ENCODE measurements around the gene RETREG1. TPM values are rescaled to one million over a fixed set of nuclear protein-coding genes. Genes with fewer than 3 reads are reported as not detected.

RETREG1 gene
- 10 to 100 TPM; 14.9 to 26.0 TPM for total RNA-seq
- polyA plus RNA-seq (ENCODE audit: insufficient read length in 6 of 6): 1 to 10 TPM; 1.9 to 2.7 (median 2.4) TPM
- long read RNA-seq, donor 1, partial matches to known transcripts: 0 of 1 reads
- long read RNA-seq, donor 1, other reads (novel, unspliced or antisense): 0 of 1 reads
- long read RNA-seq, donor 2: 0 reads
- long read RNA-seq, donor 3, partial matches to known transcripts: 0 of 2 reads
- long read RNA-seq, donor 3, other reads (novel, unspliced or antisense): 0 of 2 reads
- long read RNA-seq, donor 4, transcript RETREG1-202 (7 exons, 3,145 nt): major isoform, 17 of 19 reads
- long read RNA-seq, donor 4, partial matches to known transcripts: 1 of 19 reads
- long read RNA-seq, donor 4, other reads (novel, unspliced or antisense): 1 of 19 reads
- long read RNA-seq, donor 5, partial matches to known transcripts: 0 of 1 reads
- long read RNA-seq, donor 5, other reads (novel, unspliced or antisense): 0 of 1 reads
- long read RNA-seq, donor 6: 0 reads
- long read RNA-seq, donor 7: 0 reads
- long read RNA-seq, donor 8, partial matches to known transcripts: 0 of 2 reads
- long read RNA-seq, donor 8, other reads (novel, unspliced or antisense): 0 of 2 reads
- long read RNA-seq, donor 9: 0 reads
- long read RNA-seq, donor 10, transcript RETREG1-202 (7 exons, 3,145 nt): minor isoform, 6 of 23 reads
- long read RNA-seq, donor 10, transcript RETREG1-201 (9 exons, 3,268 nt): major isoform, 15 of 23 reads
- long read RNA-seq, donor 10, partial matches to known transcripts: 1 of 23 reads
- long read RNA-seq, donor 10, other reads (novel, unspliced or antisense): 0 of 23 reads
- long read RNA-seq, donor 11, transcript RETREG1-201 (9 exons, 3,268 nt): major isoform, 21 of 23 reads
- long read RNA-seq, donor 11, partial matches to known transcripts: 0 of 23 reads
- long read RNA-seq, donor 11, other reads (novel, unspliced or antisense): 0 of 23 reads
- long read RNA-seq, donor 12: 0 reads

- H3K4me1 ChIP-seq: peaks cover 5 to 21% of the 10 kb centered on the region in 2 donors
- peak; percentile 29 to 93 (median 55) for DNase-seq
- peak within 1 kb of the TSS; percentile 13 to 45 for H3K27ac ChIP-seq
- H3K4me3 ChIP-seq: peak within 1 kb of the TSS; percentile 61 to 62
- peak; percentile 93 for ATAC-seq
- no peaks in the 10 kb centered on the region for H3K36me3 ChIP-seq
- no peaks in the 10 kb centered on the region for H3K9me3 ChIP-seq
- peaks cover 0 to 23% of the 10 kb centered on the region in 2 donors for H3K27me3 ChIP-seq
- intact Hi-C loops (cut with DNase I): no loop called here
- no peak for TF ChIP-seq CTCF (IDR thresholded peaks at IDR 0.05)
Measured at GRCh38 chr5:16616536-16617273, at the start of gene RETREG1. Gene RETREG1 (minus strand): TSS chr5:16616997. CDS start chr5:16616971, 26 bp downstream.

GRCh38 chr5:16666130-16666882 is 49.5 kb upstream of the RETREG1 start:
- TF ChIP-seq CTCF (IDR thresholded peaks at IDR 0.05): no peak
- H3K36me3 ChIP-seq: peaks cover 0 to 58% of the 10 kb centered on the region in 2 donors
- H3K27ac ChIP-seq: no peak overlapping the region
- intact Hi-C loops (cut with DNase I): no loop called here
- H3K9me3 ChIP-seq: no peaks in the 10 kb centered on the region
- peaks cover 0 to 3% of the 10 kb centered on the region in 2 donors for H3K4me1 ChIP-seq
- DNase-seq (no peak), ATAC-seq (no peak)
- H3K27me3 ChIP-seq: no peaks in the 10 kb centered on the region
- H3K4me3 ChIP-seq: no peak overlapping the region

DNA sequence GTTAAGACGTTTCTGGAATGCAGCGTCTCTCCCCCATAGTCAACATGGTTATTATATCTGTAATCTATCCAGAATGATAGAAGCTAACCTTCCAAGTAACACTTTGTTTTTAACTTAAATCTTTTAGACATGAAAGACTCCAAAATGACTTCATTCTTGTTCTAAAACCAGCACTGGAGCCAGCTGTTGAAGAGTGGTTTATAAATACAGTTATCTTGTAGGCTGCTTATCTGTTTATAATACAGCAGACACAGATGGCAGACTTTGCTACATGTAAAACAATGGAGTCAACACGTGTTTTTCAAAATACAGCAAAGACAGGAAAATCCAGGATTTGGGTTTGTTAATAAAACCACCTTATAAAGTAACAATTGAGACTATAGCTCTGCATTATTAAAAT is 48.8 kb upstream of the RETREG1 start:
- Histone ChIP-seq H3K4me1 (peaks cover 0 to 3% of the 10 kb centered on the region in 2 donors), H3K9me3 (no peaks in the 10 kb centered on the region), H3K27me3 (no peaks in the 10 kb centered on the region), H3K27ac (no peak overlapping the region), H3K36me3 (peaks cover 0 to 51% of the 10 kb centered on the region in 2 donors), H3K4me3 (no peak overlapping the region)
- intact Hi-C loops (cut with DNase I): no loop called here
- no peak for TF ChIP-seq CTCF (IDR thresholded peaks at IDR 0.05)
- no peak for ATAC-seq
- DNase-seq: peak in 1 of 4 donors; percentile 48

DNA sequence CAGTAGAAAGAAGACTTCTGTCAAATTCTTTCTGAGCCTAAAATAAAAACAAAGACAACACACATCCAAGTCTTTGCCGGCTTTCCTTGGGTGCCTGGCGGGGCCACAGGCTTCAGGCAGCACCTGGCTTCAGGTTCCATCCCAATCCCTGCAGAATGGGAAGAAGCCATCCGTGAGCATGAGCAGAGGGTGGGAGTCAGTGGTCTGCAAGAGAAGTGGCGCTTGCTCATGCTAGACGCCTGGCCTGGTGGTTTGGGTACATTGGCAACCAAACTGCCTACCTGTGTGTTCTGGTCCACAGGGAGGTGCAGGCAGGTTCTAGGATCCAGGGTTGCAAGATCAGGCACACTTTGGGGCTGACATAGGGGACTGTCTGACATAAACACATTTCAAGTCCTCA is 47.6 kb upstream of the RETREG1 start:
- TF ChIP-seq CTCF (IDR thresholded peaks at IDR 0.05): no peak
- H3K9me3 ChIP-seq: no peaks in the 10 kb centered on the region
- no peak overlapping the region for H3K27ac ChIP-seq
- H3K4me1 ChIP-seq: peaks cover 0 to 3% of the 10 kb centered on the region in 2 donors
- no peaks in the 10 kb centered on the region for H3K27me3 ChIP-seq
- DNase-seq (no peak), ATAC-seq (no peak)
- H3K36me3 ChIP-seq: peaks cover 0 to 41% of the 10 kb centered on the region in 2 donors
- no peak overlapping the region for H3K4me3 ChIP-seq
- intact Hi-C loops (cut with DNase I): no loop called here

All from left lung (tissue), 14 donors.